Smooth muscle cell (in vitro differentiated cells): ENCODE measurements around the gene EEF2KMT. TPM values are rescaled to one million over a fixed set of nuclear protein-coding genes. Genes with fewer than 3 reads are reported as not detected.
"Not testable (repeated sequence)": the region's sequence is repeated elsewhere in the genome, so short reads cannot be mapped to it uniquely, and the experiment has no call there.

Experiments
- DNase-seq: peaks from one replicate; lab custom pipeline; 2025; ENCODE audit not compliant: unreplicated experiment; lab: John Stamatoyannopoulos, UW
- H2AFZ ChIP-seq: fragments of 200-600 bp; sonication (generic); 2 replicates; pipeline ENCODE4 v1.6.0; 2016; ENCODE audit warnings: antibody characterized with exemption, low read depth, mild to moderate bottlenecking
- H3F3A ChIP-seq: fragments of 200-600 bp; sonication (generic); 2 replicates; pipeline ENCODE4 v1.6.0; 2017; ENCODE audit warnings: antibody characterized with exemption, low read depth
- H3K27ac ChIP-seq: fragments of 200-600 bp; sonication (generic); 2 replicates; pipeline ENCODE4 v1.5.1; 2016; ENCODE audit warnings: low read depth, mild to moderate bottlenecking
- H3K27me3 ChIP-seq: fragments of 200-600 bp; sonication (generic); 2 replicates; pipeline ENCODE4 v1.6.1; 2016; ENCODE audit warnings: low read depth, mild to moderate bottlenecking
- H3K36me3 ChIP-seq: fragments of 200-600 bp; sonication (generic); 2 replicates; pipeline ENCODE4 v1.5.1; 2016; ENCODE audit warnings: low read depth
- H3K4me1 ChIP-seq: fragments of 200-600 bp; sonication (generic); 2 replicates; pipeline ENCODE4 v1.5.1; 2016; ENCODE audit warnings: low read depth
- H3K4me2 ChIP-seq: fragments of 200-600 bp; sonication (generic); 2 replicates; pipeline ENCODE4 v1.6.0; 2016; ENCODE audit warnings: mild to moderate bottlenecking
- H3K4me3 ChIP-seq: fragments of 200-600 bp; sonication (generic); 2 replicates; pipeline ENCODE4 v1.5.1; 2016; ENCODE audit warnings: mild to moderate bottlenecking
- H3K79me2 ChIP-seq: fragments of 200-600 bp; sonication (generic); 2 replicates; pipeline ENCODE4 v1.6.0; 2016; ENCODE audit warnings: low read depth, mild to moderate bottlenecking
- H3K9ac ChIP-seq: fragments of 200-600 bp; sonication (generic); 2 replicates; pipeline ENCODE4 v1.6.0; 2016; ENCODE audit warnings: low read depth
- H3K9me3 ChIP-seq: fragments of 200-600 bp; sonication (generic); replicated peaks from 2 replicates; pipeline ENCODE4 v1.5.1; 2016; ENCODE audit warnings: low read depth
- H4K20me1 ChIP-seq: fragments of 200-600 bp; sonication (generic); 2 replicates; pipeline ENCODE4 v1.6.0; 2016; ENCODE audit warnings: low read depth
- WGBS: methylation state at CpG from one replicate; pipeline ENCODE4 v1.1.7; 2016; ENCODE audit warnings: low lambda C conversion rate; 5-methylcytosine and 5-hydroxymethylcytosine counted together
- polyA plus RNA-seq: library from polyadenylated mRNA; unstranded; fragments of >200 nt; fragmentation: Nextera tagmentation; extraction: Ambion mirVana; gene quantifications from 2 replicates; pipeline ENCODE4 v1.2.1, GENCODE V29; 2016
- total RNA-seq: library from RNA; depleted of rRNA; stranded (reverse); fragments of >200 nt; gene quantifications from 2 replicates; pipeline ENCODE4 v1.2.3, GENCODE V29; 2014
- TF ChIP-seq, protein P1 (sequence below): fragments of 200-600 bp; sonication (generic); IDR thresholded peaks from 2 replicates; pipeline ENCODE4 v1.5.1; 2017; ENCODE audit warnings: borderline replicate concordance, mild to moderate bottlenecking, antibody characterized with exemption; ENCODE audit not compliant: insufficient read depth, poor library complexity, severe bottlenecking

The EEF2KMT gene
- total and polyA plus RNA-seq, 2 experiments from 2014 or later = 6.2 to 9.9 TPM

DNA sequence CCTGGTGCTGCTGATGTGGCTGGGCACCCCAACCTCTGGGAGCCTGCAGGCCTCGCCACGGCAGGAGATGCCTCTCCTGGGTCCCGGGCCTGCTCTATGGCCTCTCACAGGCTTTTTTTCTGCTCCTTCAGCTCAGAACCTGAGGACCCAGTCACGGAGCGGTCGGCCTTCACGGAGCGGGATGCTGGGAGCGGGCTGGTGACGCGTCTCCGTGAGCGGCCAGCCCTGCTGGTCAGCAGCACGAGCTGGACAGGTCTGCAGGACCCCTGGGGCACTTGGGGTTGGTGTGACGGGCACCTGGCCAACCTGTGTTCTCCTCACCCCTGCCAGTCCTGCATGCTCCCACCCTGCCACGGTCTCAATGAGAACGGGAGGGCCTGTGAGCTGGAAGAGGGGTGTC is 19.0 kb downstream of the EEF2KMT start:
- Histone ChIP-seq H3K36me3 (no peaks in the 10 kb centered on the region), H3K9me3 (no peaks in the 10 kb centered on the region), H3K27me3 (no peaks in the 10 kb centered on the region), H3K4me1 (no peaks in the 10 kb centered on the region), H3K79me2 (peaks cover 4% of the 10 kb centered on the region), H3K27ac (no peak overlapping the region), H4K20me1 (peaks cover 8% of the 10 kb centered on the region), H2AFZ (no peak overlapping the region), H3F3A (no peaks in the 10 kb centered on the region), H3K9ac (no peak overlapping the region), H3K4me3 (no peak overlapping the region), H3K4me2 (no peak overlapping the region)
- WGBS = over 99% methylated on average over 17 of the region's 17 CpGs
- TF ChIP-seq, protein P1, sequence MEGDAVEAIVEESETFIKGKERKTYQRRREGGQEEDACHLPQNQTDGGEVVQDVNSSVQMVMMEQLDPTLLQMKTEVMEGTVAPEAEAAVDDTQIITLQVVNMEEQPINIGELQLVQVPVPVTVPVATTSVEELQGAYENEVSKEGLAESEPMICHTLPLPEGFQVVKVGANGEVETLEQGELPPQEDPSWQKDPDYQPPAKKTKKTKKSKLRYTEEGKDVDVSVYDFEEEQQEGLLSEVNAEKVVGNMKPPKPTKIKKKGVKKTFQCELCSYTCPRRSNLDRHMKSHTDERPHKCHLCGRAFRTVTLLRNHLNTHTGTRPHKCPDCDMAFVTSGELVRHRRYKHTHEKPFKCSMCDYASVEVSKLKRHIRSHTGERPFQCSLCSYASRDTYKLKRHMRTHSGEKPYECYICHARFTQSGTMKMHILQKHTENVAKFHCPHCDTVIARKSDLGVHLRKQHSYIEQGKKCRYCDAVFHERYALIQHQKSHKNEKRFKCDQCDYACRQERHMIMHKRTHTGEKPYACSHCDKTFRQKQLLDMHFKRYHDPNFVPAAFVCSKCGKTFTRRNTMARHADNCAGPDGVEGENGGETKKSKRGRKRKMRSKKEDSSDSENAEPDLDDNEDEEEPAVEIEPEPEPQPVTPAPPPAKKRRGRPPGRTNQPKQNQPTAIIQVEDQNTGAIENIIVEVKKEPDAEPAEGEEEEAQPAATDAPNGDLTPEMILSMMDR = no peak
- no peak for DNase-seq

- H3K9ac ChIP-seq = no peak overlapping the region
- DNase-seq = no peak
- no peak overlapping the region for H3K4me2 ChIP-seq
- H3K4me3 ChIP-seq = no peak overlapping the region
- TF ChIP-seq, protein P1 = no peak
- no peaks in the 10 kb centered on the region for H3K27me3 ChIP-seq
- no peaks in the 10 kb centered on the region for H3K9me3 ChIP-seq
- whole genome bisulfite sequencing = 97% methylated on average over 13 of the region's 13 CpGs
- H3K79me2 ChIP-seq = peaks cover 4% of the 10 kb centered on the region
- peaks cover 1% of the 10 kb centered on the region for H3F3A ChIP-seq
- H3K4me1 ChIP-seq = peaks cover 3% of the 10 kb centered on the region
- H2AFZ ChIP-seq = no peak overlapping the region
- H3K27ac ChIP-seq = no peak overlapping the region
- H4K20me1 ChIP-seq = peaks cover 8% of the 10 kb centered on the region
- no peaks in the 10 kb centered on the region for H3K36me3 ChIP-seq
Measured at GRCh38 chr16:5077304-5077703, 20.3 kb downstream of the EEF2KMT start.

DNA sequence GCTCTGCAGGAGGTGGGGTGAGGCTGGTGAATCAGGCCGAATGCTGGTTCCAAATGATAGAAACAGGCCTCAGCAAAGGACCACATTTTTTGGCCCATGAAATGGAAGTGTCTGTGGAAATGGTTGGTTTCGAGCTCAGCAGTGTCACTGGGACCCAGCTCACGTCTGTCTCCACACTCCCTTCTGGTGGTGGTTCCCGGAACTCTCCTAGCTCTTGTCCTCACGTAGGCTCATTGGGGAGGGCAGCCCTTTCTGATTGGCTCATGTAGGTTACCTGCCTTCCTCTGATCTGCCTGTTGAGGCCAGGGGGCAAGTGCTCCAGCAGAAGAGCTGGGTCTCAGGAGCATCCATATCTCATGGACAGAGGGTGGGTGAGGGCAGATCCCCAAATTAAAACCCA is 22.0 kb downstream of the EEF2KMT start:
- H2AFZ ChIP-seq = no peak overlapping the region
- no peak overlapping the region for H3K4me2 ChIP-seq
- DNase-seq = no peak
- 94% methylated on average over 5 of the region's 5 CpGs for WGBS
- H3K4me3 ChIP-seq = no peak overlapping the region
- TF ChIP-seq, protein P1 = no peak
- peaks cover 4% of the 10 kb centered on the region for H3F3A ChIP-seq
- no peak overlapping the region for H3K27ac ChIP-seq
- H4K20me1 ChIP-seq = peaks cover 8% of the 10 kb centered on the region
- H3K9me3 ChIP-seq = no peaks in the 10 kb centered on the region
- no peak overlapping the region for H3K9ac ChIP-seq
- peaks cover 4% of the 10 kb centered on the region for H3K79me2 ChIP-seq
- H3K36me3 ChIP-seq = no peaks in the 10 kb centered on the region
- no peaks in the 10 kb centered on the region for H3K27me3 ChIP-seq
- H3K4me1 ChIP-seq = peaks cover 3% of the 10 kb centered on the region

- DNase-seq, H3K27me3 ChIP-seq, H3K36me3 ChIP-seq, H3K4me1 ChIP-seq, H3K9me3 ChIP-seq, H3F3A ChIP-seq, H4K20me1 ChIP-seq, H3K27ac ChIP-seq, H2AFZ ChIP-seq, H3K4me3 ChIP-seq, H3K9ac ChIP-seq, H3K4me2 ChIP-seq, H3K79me2 ChIP-seq: not testable (repeated sequence)
- 92% methylated on average over 15 of the region's 15 CpGs for WGBS
Measured at GRCh38 chr16:5073771-5074170, 23.8 kb downstream of the EEF2KMT start.
